HG03558 (cell line): ENCODE data around the gene DTWD1.
"Not testable (repeated sequence)": the region's sequence is repeated elsewhere in the genome, so short reads cannot be mapped to it uniquely, and the experiment has no call there.

Source experiments
- ATAC-seq: cut with Tn5 transposase; IDR thresholded peaks from one replicate; pipeline ENCODE4 v1.9.1; 2021; ENCODE audit warnings: moderate number of reproducible peaks; ENCODE audit not compliant: unreplicated experiment; ENCODE audit errors: extremely low read depth

Gene DTWD1

GRCh38 chr15:49620658-49621368 is at the start of gene DTWD1, which contains the start of gene FAM227B:
TSS of gene DTWD1 (plus strand) at chr15:49621048. CDS start at chr15:49625168, 4,120 bp downstream.
TSS of gene FAM227B (minus strand) at chr15:49620818. CDS start at chr15:49615171, 5,647 bp downstream.
- ATAC-seq: peak; percentile 96

- ATAC-seq: no peak
These were observed 47.4 kb upstream of the DTWD1 start for GRCh38 chr15:49573421-49573820.

GRCh38 chr15:49589030-49589429 is 31.8 kb upstream of the DTWD1 start:
- no peak for ATAC-seq

- not testable (repeated sequence) for ATAC-seq
These were observed 28.0 kb upstream of the DTWD1 start for GRCh38 chr15:49592829-49593316.

- no peak for ATAC-seq
These were observed 16.0 kb upstream of the DTWD1 start for GRCh38 chr15:49604625-49605409.

- no peak for ATAC-seq
These were observed 15.3 kb upstream of the DTWD1 start for GRCh38 chr15:49605588-49605987.

GRCh38 chr15:49606594-49606993 is 14.3 kb upstream of the DTWD1 start:
- no peak for ATAC-seq

- no peak for ATAC-seq
These were observed 10.5 kb upstream of the DTWD1 start for GRCh38 chr15:49610157-49610918.

- not testable (repeated sequence) for ATAC-seq
These were observed 8.6 kb upstream of the DTWD1 start for GRCh38 chr15:49612240-49612639.

GRCh38 chr15:49619226-49619625 is 1.6 kb upstream of the DTWD1 start:
- ATAC-seq: no peak

- ATAC-seq: no peak
These were observed 649 bp upstream of the DTWD1 start for GRCh38 chr15:49620199-49620598.

- ATAC-seq: no peak
These were observed 558 bp downstream of the DTWD1 start for GRCh38 chr15:49621401-49621811.

- no peak for ATAC-seq
These were observed 1.0 kb downstream of the DTWD1 start for GRCh38 chr15:49621887-49622286.

- ATAC-seq: no peak
These were observed 1.7 kb downstream of the DTWD1 start for GRCh38 chr15:49622561-49622960.

GRCh38 chr15:49624056-49624455 is 3.2 kb downstream of the DTWD1 start:
- ATAC-seq: no peak

- ATAC-seq: no peak
These were observed 4.7 kb downstream of the DTWD1 start for GRCh38 chr15:49625460-49626036.

GRCh38 chr15:49627407-49627877 is 6.6 kb downstream of the DTWD1 start:
- no peak for ATAC-seq

GRCh38 chr15:49628379-49628778 is 7.5 kb downstream of the DTWD1 start:
- no peak for ATAC-seq

GRCh38 chr15:49637857-49638256 is 17.0 kb downstream of the DTWD1 start:
- ATAC-seq: no peak

GRCh38 chr15:49644364-49644794 is 23.5 kb downstream of the DTWD1 start:
- ATAC-seq: no peak
